A549 (cell line): ENCODE measurements around the gene SERPINA3. TPM values are rescaled to one million over a fixed set of nuclear protein-coding genes. Genes with fewer than 3 reads are reported as not detected.

Experiments
- ATAC-seq, 2 experiments: fragments of 200-7000 bp in 1 of 2; fragments of >200 bp in 1 of 2; cut with Nextera tagmentation in 1 of 2; cut with Tn5 transposase in 1 of 2; 3 replicates each; pipeline versions ENCODE4 v1.8.0 to v1.9.1; 2018 to 2020; ENCODE audit warnings: mild to moderate bottlenecking in 1 of 2, moderate library complexity in 1 of 2
- CTCF ChIA-PET: fragments of 300-600 bp; sonication (Branson Sonifier 250); formaldehyde crosslinking; extraction: SDS; loops from one replicate; lab custom pipeline; 2021; ENCODE audit warnings: antibody characterized with exemption, inconsistent platforms; lab: Yijun Ruan, JAX
- POLR2A ChIA-PET: fragments of 350-600 bp; formaldehyde crosslinking; extraction: SDS; loops from one replicate; lab custom pipeline; 2021; ENCODE audit warnings: antibody characterized with exemption, inconsistent platforms; lab: Yijun Ruan, JAX
- DNase-seq, 2 experiments: peaks; one replicate each; pipeline versions ENCODE4 v3.0.0 to v3.0.0-alpha.2; 2011 to 2016; ENCODE audit warnings: low read depth in 1 of 2, low spot score in 1 of 2
- FAIRE-seq: peaks from 2 replicates; lab custom pipeline; 2011; peaks lifted over from hg19 to GRCh38; lab: Jason Lieb, UNC
- H3K27ac ChIP-seq, 2 experiments: fragments of >200 bp; sonication (Bioruptor Twin); formaldehyde crosslinking; 3 replicates each; pipeline ENCODE4 v1.5.1; 2016 to 2017
- H3K4me1 ChIP-seq: fragments of >200 bp; sonication (Bioruptor Twin); formaldehyde crosslinking; 3 replicates; pipeline ENCODE4 v1.6.1; 2016
- H3K4me2 ChIP-seq: fragments of >200 bp; sonication (Bioruptor Twin); formaldehyde crosslinking; 3 replicates; pipeline ENCODE4 v1.6.1; 2016
- H3K4me3 ChIP-seq: fragments of >200 bp; sonication (Bioruptor Twin); formaldehyde crosslinking; 3 replicates; pipeline ENCODE4 v1.5.1; 2016
- H3K9me3 ChIP-seq: fragments of >200 bp; sonication (Bioruptor Twin); formaldehyde crosslinking; 3 replicates; pipeline ENCODE4 v1.6.1; 2016
- ATOH8 ChIP-seq: fragments of 250-450 bp; sonication (Bioruptor Pico); IDR thresholded peaks from 2 replicates; pipeline ENCODE4 v1.5.0; 2020; ENCODE audit warnings: low read depth, mild to moderate bottlenecking, moderate library complexity
- BHLHE40 ChIP-seq: IDR thresholded peaks from 2 replicates; pipeline ENCODE4 v1.6.1; 2012; ENCODE audit warnings: low read depth, low read length, inconsistent platforms
- CBX2 ChIP-seq: fragments of 200-600 bp; sonication (generic); IDR thresholded peaks from 2 replicates; pipeline ENCODE4 v1.6.1; 2016; ENCODE audit warnings: low read depth, mild to moderate bottlenecking, borderline replicate concordance
- CBX8 ChIP-seq: fragments of 200-600 bp; sonication (generic); IDR thresholded peaks from 2 replicates; pipeline ENCODE4 v1.6.1; 2016
- E2F6 ChIP-seq: IDR thresholded peaks from 2 replicates; pipeline ENCODE4 v1.6.1; 2012; ENCODE audit warnings: low read depth, borderline replicate concordance
- EP300 ChIP-seq, 2 experiments: fragments of >200 bp; sonication (Bioruptor Twin); formaldehyde crosslinking; IDR thresholded peaks; 2 replicates in 1 of 2; 3 replicates in 1 of 2; pipeline ENCODE4 v1.6.1; 2016 to 2017
- ESRRA ChIP-seq: fragments of 150-350 bp; IDR thresholded peaks from 2 replicates; pipeline ENCODE4 v1.6.1; 2014; ENCODE audit warnings: mild to moderate bottlenecking, low read length, borderline replicate concordance
- FOSB ChIP-seq: fragments of 250-450 bp; sonication (Bioruptor Pico); IDR thresholded peaks from 2 replicates; pipeline ENCODE4 v1.5.0; 2020; ENCODE audit warnings: mild to moderate bottlenecking, moderate library complexity
- FOSL2 ChIP-seq, 2 experiments: fragments of 450-650 bp in 1 of 2; fragments of >200 bp in 1 of 2; sonication (Bioruptor Twin) in 1 of 2; formaldehyde crosslinking; IDR thresholded peaks; 2 replicates each; pipeline versions ENCODE4 v1.5.0 to v1.6.1; 2016 to 2020; ENCODE audit warnings: mild to moderate bottlenecking in 1 of 2, moderate library complexity in 1 of 2
- GATA3 ChIP-seq: IDR thresholded peaks from 2 replicates; pipeline ENCODE4 v1.6.1; 2012; ENCODE audit warnings: borderline replicate concordance
- HDAC2 ChIP-seq: fragments of 200-600 bp; sonication (generic); IDR thresholded peaks from 2 replicates; pipeline ENCODE4 v1.6.1; 2016
- HEYL ChIP-seq: fragments of 250-450 bp; sonication (Bioruptor Pico); IDR thresholded peaks from 2 replicates; pipeline ENCODE4 v1.8.0; 2021; ENCODE audit warnings: mild to moderate bottlenecking, moderate library complexity
- HOXA7 ChIP-seq: fragments of 250-450 bp; sonication (Bioruptor Pico); IDR thresholded peaks from 2 replicates; pipeline ENCODE4 v1.5.0; 2020; ENCODE audit warnings: mild to moderate bottlenecking, moderate library complexity
- HOXB5 ChIP-seq: fragments of 250-450 bp; sonication (Bioruptor Pico); IDR thresholded peaks from 2 replicates; pipeline ENCODE4 v1.5.0; 2020; ENCODE audit warnings: mild to moderate bottlenecking, moderate library complexity
- JUNB ChIP-seq: fragments of >200 bp; sonication (Bioruptor Twin); formaldehyde crosslinking; IDR thresholded peaks from 2 replicates; pipeline ENCODE4 v1.6.1; 2016
- KDM1A ChIP-seq: fragments of 200-600 bp; sonication (generic); IDR thresholded peaks from 2 replicates; pipeline ENCODE4 v1.6.1; 2016; ENCODE audit warnings: low read depth, mild to moderate bottlenecking
- MAFK ChIP-seq: fragments of 450-650 bp; IDR thresholded peaks from 2 replicates; pipeline ENCODE4 v1.6.1; 2014; ENCODE audit not compliant: partially characterized antibody
- NR3C1 ChIP-seq: fragments of >200 bp; sonication (Bioruptor Twin); formaldehyde crosslinking; IDR thresholded peaks from 3 replicates; pipeline ENCODE4 v1.6.1; 2017
- PBX3 ChIP-seq: IDR thresholded peaks from 2 replicates; pipeline ENCODE4 v1.6.1; 2012
- PHF8 ChIP-seq: fragments of 200-600 bp; sonication (generic); IDR thresholded peaks from 2 replicates; pipeline ENCODE4 v1.6.1; 2016; ENCODE audit warnings: low read depth, mild to moderate bottlenecking, antibody characterized with exemption, moderate library complexity, borderline replicate concordance
- POLR2A ChIP-seq: IDR thresholded peaks from 2 replicates; pipeline ENCODE4 v1.6.1; 2012; ENCODE audit warnings: mild to moderate bottlenecking, low read length
- POLR2AphosphoS2 ChIP-seq: conservative IDR thresholded peaks from 2 replicates; pipeline ENCODE4 v1.6.1; 2012; ENCODE audit warnings: low read length, improper control_type of control experiment, inconsistent platforms
- RARB ChIP-seq: fragments of 250-450 bp; sonication (Bioruptor Pico); IDR thresholded peaks from 2 replicates; pipeline ENCODE4 v1.8.0; 2021; ENCODE audit warnings: mild to moderate bottlenecking, moderate library complexity
- RCOR1 ChIP-seq: fragments of 150-350 bp; IDR thresholded peaks from 2 replicates; pipeline ENCODE4 v1.6.1; 2014; ENCODE audit warnings: antibody characterized with exemption, low read length, low read depth
- RFX5 ChIP-seq: fragments of 450-650 bp; IDR thresholded peaks from 2 replicates; pipeline ENCODE4 v1.7.1; 2014; ENCODE audit warnings: antibody characterized with exemption, mild to moderate bottlenecking, moderate library complexity
- SMC3 ChIP-seq: fragments of >200 bp; sonication (Bioruptor Twin); formaldehyde crosslinking; IDR thresholded peaks from 3 replicates; pipeline ENCODE4 v1.6.1; 2018; ENCODE audit warnings: inconsistent platforms
- SREBF2 ChIP-seq: fragments of 450-650 bp; IDR thresholded peaks from 2 replicates; pipeline ENCODE4 v1.6.1; 2014; ENCODE audit warnings: mild to moderate bottlenecking, moderate library complexity
- ZSCAN20 ChIP-seq: fragments of 250-450 bp; sonication (Bioruptor Pico); IDR thresholded peaks from 2 replicates; pipeline ENCODE4 v1.8.0; 2022; ENCODE audit warnings: mild to moderate bottlenecking, moderate library complexity
- WGBS: methylation state at CpG from one replicate; pipeline ENCODE4 v1.1.6; 2017; ENCODE audit errors: missing lambda C conversion rate; 5-methylcytosine and 5-hydroxymethylcytosine counted together
- polyA plus RNA-seq, 4 experiments: library from polyadenylated mRNA; depleted of rRNA in 3 of 4; stranded (reverse); fragments of >200 nt; fragmentation: RNase III in 1 of 4; extraction: RNeasy Plus Mini Kit Qiagen cat#74134 plus additional on column Dnase treatment in 1 of 4; gene quantifications; 2 replicates in 3 of 4; 3 replicates in 1 of 4; pipeline ENCODE4 v1.2.3, GENCODE V29; 2011 to 2017
- TF ChIP-seq, protein P1 (sequence below): fragments of 450-650 bp; IDR thresholded peaks from 2 replicates; pipeline ENCODE4 v1.6.1; 2014; ENCODE audit warnings: antibody characterized with exemption
- TF ChIP-seq, protein P2 (sequence below): fragments of 200-600 bp; sonication (generic); IDR thresholded peaks from 2 replicates; pipeline ENCODE4 v1.6.1; 2016; ENCODE audit warnings: antibody characterized with exemption, mild to moderate bottlenecking, moderate library complexity

The SERPINA3 gene
- polyA plus RNA-seq, 2 of the 4 experiments (the other 2 are of a cell fraction), result 3.1 to 9.1 TPM

DNA sequence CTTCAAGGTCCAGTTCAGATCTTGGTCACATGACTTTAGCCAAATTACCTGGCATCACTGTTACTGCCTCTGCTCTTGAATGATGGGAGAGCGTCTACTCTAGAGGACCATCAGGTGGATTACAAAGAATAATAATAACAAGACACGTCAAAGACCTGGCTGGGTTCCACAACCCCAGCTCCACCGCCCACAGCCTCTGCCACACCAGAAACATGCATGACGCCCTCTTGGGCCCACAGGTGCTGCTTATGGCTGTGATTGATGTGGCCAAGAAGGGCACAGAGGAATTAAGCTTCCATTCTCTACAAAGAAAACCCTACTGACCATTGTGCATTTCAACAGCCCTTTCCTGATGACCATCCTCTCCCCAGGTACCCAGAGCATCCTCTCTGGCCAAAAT lies 18.2 kb downstream of the SERPINA3 start:
- 50% methylated on average over 4 of the region's 4 CpGs for WGBS
- DNase-seq (no peak), FAIRE-seq (no peak), ATAC-seq (no peak)
- ChIA-PET CTCF (interaction anchor here (0.8 kb wide), 1 partner anchor 80 kb away, joined by 3 read pairs; no protein-coding TSS in a partner anchor), POLR2A (no interaction called here)
- Histone ChIP-seq H3K4me3 (no peak overlapping the region), H3K9me3 (peaks cover 16% of the 10 kb centered on the region), H3K4me2 (no peak overlapping the region), H3K27ac (no peak overlapping the region), H3K4me1 (no peaks in the 10 kb centered on the region)
- no peak for TF ChIP-seq ESRRA
- no peak for TF ChIP-seq KDM1A
- TF ChIP-seq FOSB (CRISPR knock-in tag), result no peak
- TF ChIP-seq POLR2AphosphoS2, result no peak
- TF ChIP-seq PBX3, result no peak
- no peak for TF ChIP-seq RARB
- TF ChIP-seq, protein P1, sequence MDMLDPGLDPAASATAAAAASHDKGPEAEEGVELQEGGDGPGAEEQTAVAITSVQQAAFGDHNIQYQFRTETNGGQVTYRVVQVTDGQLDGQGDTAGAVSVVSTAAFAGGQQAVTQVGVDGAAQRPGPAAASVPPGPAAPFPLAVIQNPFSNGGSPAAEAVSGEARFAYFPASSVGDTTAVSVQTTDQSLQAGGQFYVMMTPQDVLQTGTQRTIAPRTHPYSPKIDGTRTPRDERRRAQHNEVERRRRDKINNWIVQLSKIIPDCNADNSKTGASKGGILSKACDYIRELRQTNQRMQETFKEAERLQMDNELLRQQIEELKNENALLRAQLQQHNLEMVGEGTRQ, result no peak
- no peak for TF ChIP-seq SREBF2
- no peak for TF ChIP-seq MAFK
- TF ChIP-seq POLR2A, result no peak
- no peak for TF ChIP-seq HDAC2
- TF ChIP-seq SMC3, result no peak
- no peak for TF ChIP-seq NR3C1

GRCh38 chr14:94631050-94631449 lies 18.9 kb downstream of the SERPINA3 start:
- no peak for FAIRE-seq
- Histone ChIP-seq H3K9me3 (peaks cover 16% of the 10 kb centered on the region), H3K4me1 (no peaks in the 10 kb centered on the region), H3K4me2 (no peak overlapping the region), H3K27ac (no peak overlapping the region), H3K4me3 (no peak overlapping the region)
- 32% methylated on average over 1 of the region's 1 CpG for WGBS
- ChIA-PET CTCF (interaction anchor here (0.8 kb wide), 1 partner anchor 80 kb away, joined by 3 read pairs; no protein-coding TSS in a partner anchor), POLR2A (no interaction called here)
- DNase-seq, result no peak
- TF ChIP-seq SREBF2, result no peak
- TF ChIP-seq EP300 (IDR thresholded peaks at IDR 0.05), result no peak
- TF ChIP-seq HEYL, result no peak
- TF ChIP-seq RCOR1, result no peak
- TF ChIP-seq CBX2, result no peak
- TF ChIP-seq ESRRA, result no peak
- no peak for TF ChIP-seq PHF8
- TF ChIP-seq HOXB5, result no peak
- no peak for TF ChIP-seq ATOH8 (CRISPR knock-in tag)
- no peak for TF ChIP-seq HOXA7 (CRISPR knock-in tag)
- TF ChIP-seq POLR2AphosphoS2, result no peak
- TF ChIP-seq, protein P2, sequence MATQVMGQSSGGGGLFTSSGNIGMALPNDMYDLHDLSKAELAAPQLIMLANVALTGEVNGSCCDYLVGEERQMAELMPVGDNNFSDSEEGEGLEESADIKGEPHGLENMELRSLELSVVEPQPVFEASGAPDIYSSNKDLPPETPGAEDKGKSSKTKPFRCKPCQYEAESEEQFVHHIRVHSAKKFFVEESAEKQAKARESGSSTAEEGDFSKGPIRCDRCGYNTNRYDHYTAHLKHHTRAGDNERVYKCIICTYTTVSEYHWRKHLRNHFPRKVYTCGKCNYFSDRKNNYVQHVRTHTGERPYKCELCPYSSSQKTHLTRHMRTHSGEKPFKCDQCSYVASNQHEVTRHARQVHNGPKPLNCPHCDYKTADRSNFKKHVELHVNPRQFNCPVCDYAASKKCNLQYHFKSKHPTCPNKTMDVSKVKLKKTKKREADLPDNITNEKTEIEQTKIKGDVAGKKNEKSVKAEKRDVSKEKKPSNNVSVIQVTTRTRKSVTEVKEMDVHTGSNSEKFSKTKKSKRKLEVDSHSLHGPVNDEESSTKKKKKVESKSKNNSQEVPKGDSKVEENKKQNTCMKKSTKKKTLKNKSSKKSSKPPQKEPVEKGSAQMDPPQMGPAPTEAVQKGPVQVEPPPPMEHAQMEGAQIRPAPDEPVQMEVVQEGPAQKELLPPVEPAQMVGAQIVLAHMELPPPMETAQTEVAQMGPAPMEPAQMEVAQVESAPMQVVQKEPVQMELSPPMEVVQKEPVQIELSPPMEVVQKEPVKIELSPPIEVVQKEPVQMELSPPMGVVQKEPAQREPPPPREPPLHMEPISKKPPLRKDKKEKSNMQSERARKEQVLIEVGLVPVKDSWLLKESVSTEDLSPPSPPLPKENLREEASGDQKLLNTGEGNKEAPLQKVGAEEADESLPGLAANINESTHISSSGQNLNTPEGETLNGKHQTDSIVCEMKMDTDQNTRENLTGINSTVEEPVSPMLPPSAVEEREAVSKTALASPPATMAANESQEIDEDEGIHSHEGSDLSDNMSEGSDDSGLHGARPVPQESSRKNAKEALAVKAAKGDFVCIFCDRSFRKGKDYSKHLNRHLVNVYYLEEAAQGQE, result no peak
- TF ChIP-seq E2F6, result no peak
- no peak for TF ChIP-seq ZSCAN20
- TF ChIP-seq BHLHE40, result no peak
- TF ChIP-seq FOSL2 (IDR thresholded peaks at IDR 0.05), result no peak
- TF ChIP-seq FOSL2 (CRISPR knock-in tag; IDR thresholded peaks at IDR 0.05), result no peak
- TF ChIP-seq GATA3, result no peak
- TF ChIP-seq RFX5, result no peak
- no peak for TF ChIP-seq CBX8
- TF ChIP-seq JUNB, result no peak
- no peak for ATAC-seq
